Spleen (tissue), 7 donors: ENCODE results near the gene TMEM215.

Source experiments
- CTCF ChIP-seq, 11 experiments: fragments of 200-600 bp in 7 of 11; fragments of 450-650 bp in 4 of 11; sonication (generic) in 4 of 11; IDR thresholded peaks in 8 of 11; conservative IDR thresholded peaks in 3 of 11; 1 replicate in 7 of 11; 2 replicates in 4 of 11; pipeline versions ENCODE4 v1.4.0 to v1.8.0; 2016 to 2021; ENCODE audit warnings: antibody characterized with exemption in 11 of 11, inconsistent platforms in 4 of 11, mild to moderate bottlenecking in 1 of 11
- POLR2A ChIP-seq, 3 donors: fragments of 450-650 bp; IDR thresholded peaks; one replicate each; pipeline ENCODE4 v1.5.1; 2017; ENCODE audit warnings: antibody characterized with exemption in 3 of 3, mild to moderate bottlenecking in 1 of 3
- POLR2AphosphoS5 ChIP-seq, 3 donors: sonication (generic); formaldehyde crosslinking; IDR thresholded peaks; one replicate each; pipeline ENCODE4 v1.5.1; 2017; ENCODE audit warnings: antibody characterized with exemption in 3 of 3
- donor health status: DM: no; HTN: no; CAD: no; lungs with moderate emphysema.
- donor health status: DM: no; HTN: no; CAD: no.
- donor health status: DM: no; HTN: no; CAD: no.

- TF ChIP-seq POLR2AphosphoS5 (IDR thresholded peaks at IDR 0.05) (no peak), POLR2A (IDR thresholded peaks at IDR 0.05) (no peak), CTCF (IDR thresholded peaks at IDR 0.05 in 8 of 11, conservative IDR thresholded peaks at IDR 0.05 in 3 of 11) (no peak)
Measured at GRCh38 chr9:32742296-32742695, 41.0 kb upstream of the TMEM215 start.
